PC-9 (cell line): ENCODE data around the gene VMO1.

ENCODE experiments used
- EZH2 ChIP-seq: fragments of 200-600 bp; sonication (generic); IDR thresholded peaks from 2 replicates; pipeline ENCODE4 v1.8.0; 2017; ENCODE audit warnings: antibody characterized with exemption, low read depth
- TF ChIP-seq, protein P1 (sequence below): fragments of 200-600 bp; sonication (generic); conservative IDR thresholded peaks from 2 replicates; pipeline ENCODE4 v1.6.1; 2017; ENCODE audit warnings: mixed run types, antibody characterized with exemption, mild to moderate bottlenecking, moderate library complexity

DNA sequence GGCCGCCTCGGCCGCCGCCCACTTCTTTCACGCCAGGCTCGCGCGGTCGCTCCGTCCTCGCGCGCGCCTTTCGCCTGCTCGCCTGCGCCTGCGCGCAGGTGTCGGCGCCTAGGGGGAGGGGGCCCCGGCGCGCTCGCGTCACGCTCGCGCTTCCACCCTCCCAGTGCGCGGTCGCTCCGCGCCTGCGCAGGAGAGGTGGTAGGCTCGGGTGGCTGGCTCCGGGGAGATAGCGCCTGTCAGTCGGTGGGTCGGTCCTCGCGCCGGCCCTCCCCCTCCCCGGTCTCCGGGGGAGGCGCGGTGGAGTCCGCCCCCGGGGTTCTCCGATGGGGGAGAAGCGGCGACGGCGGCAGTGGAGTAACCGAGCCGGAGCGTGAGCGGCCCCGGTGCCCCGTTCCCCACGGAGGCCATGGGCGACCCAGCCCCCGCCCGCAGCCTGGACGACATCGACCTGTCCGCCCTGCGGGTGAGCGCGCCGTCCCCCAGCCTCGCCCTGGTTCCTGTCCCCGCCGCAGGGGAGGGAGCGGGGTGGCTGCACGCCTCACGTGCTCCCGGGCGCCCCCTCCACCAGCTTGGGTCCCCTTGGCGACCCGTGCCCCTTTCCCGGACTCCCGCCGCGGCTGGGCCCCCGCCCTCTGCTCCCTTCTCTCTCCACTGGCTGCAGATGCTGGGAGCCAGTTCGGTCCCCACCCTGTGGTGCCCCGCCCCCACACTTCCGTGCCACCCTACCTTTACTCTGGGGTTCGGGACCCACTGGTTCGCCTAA, 47.2 kb upstream of the VMO1 start, which contains the start of gene MINK1:
- TF ChIP-seq, protein P1, sequence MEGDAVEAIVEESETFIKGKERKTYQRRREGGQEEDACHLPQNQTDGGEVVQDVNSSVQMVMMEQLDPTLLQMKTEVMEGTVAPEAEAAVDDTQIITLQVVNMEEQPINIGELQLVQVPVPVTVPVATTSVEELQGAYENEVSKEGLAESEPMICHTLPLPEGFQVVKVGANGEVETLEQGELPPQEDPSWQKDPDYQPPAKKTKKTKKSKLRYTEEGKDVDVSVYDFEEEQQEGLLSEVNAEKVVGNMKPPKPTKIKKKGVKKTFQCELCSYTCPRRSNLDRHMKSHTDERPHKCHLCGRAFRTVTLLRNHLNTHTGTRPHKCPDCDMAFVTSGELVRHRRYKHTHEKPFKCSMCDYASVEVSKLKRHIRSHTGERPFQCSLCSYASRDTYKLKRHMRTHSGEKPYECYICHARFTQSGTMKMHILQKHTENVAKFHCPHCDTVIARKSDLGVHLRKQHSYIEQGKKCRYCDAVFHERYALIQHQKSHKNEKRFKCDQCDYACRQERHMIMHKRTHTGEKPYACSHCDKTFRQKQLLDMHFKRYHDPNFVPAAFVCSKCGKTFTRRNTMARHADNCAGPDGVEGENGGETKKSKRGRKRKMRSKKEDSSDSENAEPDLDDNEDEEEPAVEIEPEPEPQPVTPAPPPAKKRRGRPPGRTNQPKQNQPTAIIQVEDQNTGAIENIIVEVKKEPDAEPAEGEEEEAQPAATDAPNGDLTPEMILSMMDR, result no peak
- no peak for TF ChIP-seq EZH2
